Liver (tissue), 9 donors: ENCODE data around the gene C16orf78. TPM values are rescaled to one million over a fixed set of nuclear protein-coding genes. Genes with fewer than 3 reads are reported as not detected.

Experiments
- DNase-seq: peaks from one replicate; pipeline ENCODE4 v3.0.0-alpha.2; 2017; ENCODE audit warnings: low spot score
- H3K27ac ChIP-seq, 2 donors: one replicate each; pipeline ENCODE4 v1.7.0; 2013; ENCODE audit warnings: inconsistent platforms in 2 of 2, low read length in 2 of 2, control low read depth in 1 of 2, low read depth in 1 of 2, mild to moderate bottlenecking in 1 of 2
- H3K27me3 ChIP-seq, 4 donors: one replicate each; pipeline versions ENCODE4 v1.6.1 to v1.7.0; 2013; ENCODE audit warnings: low read length in 3 of 4, inconsistent platforms in 1 of 4, mild to moderate bottlenecking in 1 of 4, moderate library complexity in 1 of 4; ENCODE audit not compliant: control insufficient read depth in 4 of 4, insufficient read depth in 4 of 4
- H3K36me3 ChIP-seq, 4 donors: one replicate each; pipeline versions ENCODE4 v1.6.1 to v1.7.0; 2013; ENCODE audit warnings: low read length in 3 of 4, mild to moderate bottlenecking in 3 of 4, low read depth in 1 of 4, moderate library complexity in 1 of 4; ENCODE audit not compliant: control insufficient read depth in 4 of 4, insufficient read depth in 3 of 4
- H3K4me1 ChIP-seq, 4 donors: one replicate each; pipeline versions ENCODE4 v1.6.1 to v1.7.0; 2013; ENCODE audit warnings: low read length in 3 of 4, mild to moderate bottlenecking in 3 of 4, moderate library complexity in 1 of 4; ENCODE audit not compliant: control insufficient read depth in 4 of 4, insufficient read depth in 4 of 4
- H3K4me3 ChIP-seq, 3 donors: one replicate each; pipeline versions ENCODE4 v1.6.1 to v1.7.0; 2013; ENCODE audit warnings: low read length in 3 of 3, control low read depth in 1 of 3, low read depth in 1 of 3, mild to moderate bottlenecking in 1 of 3
- H3K9ac ChIP-seq, 2 donors: one replicate each; pipeline ENCODE4 v1.7.0; 2013; ENCODE audit warnings: low read length in 2 of 2, mild to moderate bottlenecking in 2 of 2, moderate library complexity in 2 of 2, control low read depth in 1 of 2, low read depth in 1 of 2
- H3K9me3 ChIP-seq, 4 donors: one replicate each; pipeline versions ENCODE4 v1.6.1 to v1.7.0; 2013; ENCODE audit warnings: low read length in 3 of 4; ENCODE audit not compliant: control insufficient read depth in 4 of 4
- EGR1 ChIP-seq, 2 donors: IDR thresholded peaks; 2 replicates each; pipeline ENCODE4 v1.6.1; 2016 to 2018; ENCODE audit warnings: antibody characterized with exemption in 2 of 2, low read depth in 2 of 2
- FOXA1 ChIP-seq: IDR thresholded peaks from 2 replicates; pipeline ENCODE4 v1.6.1; 2016; ENCODE audit warnings: antibody characterized with exemption
- FOXA2 ChIP-seq: IDR thresholded peaks from 2 replicates; pipeline ENCODE4 v1.6.1; 2016; ENCODE audit warnings: antibody characterized with exemption
- GABPA ChIP-seq, 2 donors: IDR thresholded peaks in 1 of 2; conservative IDR thresholded peaks in 1 of 2; 2 replicates each; pipeline ENCODE4 v1.6.1; 2016; ENCODE audit warnings: antibody characterized with exemption in 2 of 2, mild to moderate bottlenecking in 1 of 2, moderate library complexity in 1 of 2
- HNF4A ChIP-seq, 2 donors: conservative IDR thresholded peaks; 2 replicates each; pipeline ENCODE4 v1.6.1; 2016; ENCODE audit warnings: antibody characterized with exemption in 2 of 2, mild to moderate bottlenecking in 2 of 2
- HNF4G ChIP-seq: IDR thresholded peaks from 2 replicates; pipeline ENCODE4 v1.6.1; 2016; ENCODE audit warnings: antibody characterized with exemption
- JUND ChIP-seq, 2 donors: IDR thresholded peaks; 2 replicates each; pipeline ENCODE4 v1.6.1; 2016; ENCODE audit warnings: antibody characterized with exemption in 2 of 2
- NR2F2 ChIP-seq: IDR thresholded peaks from 2 replicates; pipeline ENCODE4 v1.6.1; 2016; ENCODE audit warnings: antibody characterized with exemption
- RAD21 ChIP-seq, 2 donors: IDR thresholded peaks; 2 replicates each; pipeline ENCODE4 v1.6.1; 2016; ENCODE audit warnings: antibody characterized with exemption in 2 of 2, mild to moderate bottlenecking in 2 of 2
- RXRA ChIP-seq, 2 donors: IDR thresholded peaks; 2 replicates each; pipeline ENCODE4 v1.6.1; 2017 to 2018; ENCODE audit warnings: antibody characterized with exemption in 2 of 2, mild to moderate bottlenecking in 1 of 2
- SP1 ChIP-seq: IDR thresholded peaks from 2 replicates; pipeline ENCODE4 v1.6.1; 2018; ENCODE audit warnings: antibody characterized with exemption, mild to moderate bottlenecking
- TAF1 ChIP-seq: conservative IDR thresholded peaks from 2 replicates; pipeline ENCODE4 v1.6.1; 2016; ENCODE audit warnings: antibody characterized with exemption, mild to moderate bottlenecking
- YY1 ChIP-seq: IDR thresholded peaks from 2 replicates; pipeline ENCODE4 v1.6.1; 2016; ENCODE audit warnings: antibody characterized with exemption, mild to moderate bottlenecking
- WGBS: extraction: QIAGEN DNeasy Blood & Tissue Kit; methylation state at CpG from one replicate; pipeline ENCODE4 v1.1.7; 2013; 5-methylcytosine and 5-hydroxymethylcytosine counted together
- polyA plus RNA-seq, 2 donors: library from polyadenylated mRNA; stranded (reverse) in 1 of 2; unstranded in 1 of 2; fragments of 200-250 nt in 1 of 2; fragments of >200 nt in 1 of 2; fragmentation: Nextera tagmentation in 1 of 2; extraction: Ambion mirVana in 1 of 2; gene quantifications; one replicate each; pipeline versions ENCODE4 v1.2.1 to v1.2.3, GENCODE V29; 2013 to 2015
- total RNA-seq, 2 donors: library from RNA; depleted of rRNA; stranded (reverse); fragments of >200 nt; gene quantifications; one replicate each; pipeline ENCODE4 v1.2.3, GENCODE V29; 2014
- TF ChIP-seq, protein P1 (sequence below): fragments of 150-350 bp; IDR thresholded peaks from 2 replicates; pipeline ENCODE4 v1.5.1; 2017; ENCODE audit warnings: improper control_type of control experiment, low read depth, low read length; ENCODE audit not compliant: missing input control
- TF ChIP-seq, protein P2 (sequence below): IDR thresholded peaks from 2 replicates; pipeline ENCODE4 v1.6.1; 2016; ENCODE audit warnings: antibody characterized with exemption, mild to moderate bottlenecking
- TF ChIP-seq, protein P3 (sequence below): IDR thresholded peaks from 2 replicates; pipeline ENCODE4 v1.6.1; 2016; ENCODE audit warnings: antibody characterized with exemption
- TF ChIP-seq, protein P4 (sequence below): IDR thresholded peaks from 2 replicates; pipeline ENCODE4 v1.6.1; 2016; ENCODE audit warnings: antibody characterized with exemption
- TF ChIP-seq, protein P5 (sequence below): IDR thresholded peaks from 2 replicates; pipeline ENCODE4 v1.6.1; 2016; ENCODE audit warnings: antibody characterized with exemption
- donor health status: healthy.
- donor health status: healthy.
- donor health status: healthy.
- donor health status: healthy.
- donor health status: healthy.

Gene C16orf78, protein sequence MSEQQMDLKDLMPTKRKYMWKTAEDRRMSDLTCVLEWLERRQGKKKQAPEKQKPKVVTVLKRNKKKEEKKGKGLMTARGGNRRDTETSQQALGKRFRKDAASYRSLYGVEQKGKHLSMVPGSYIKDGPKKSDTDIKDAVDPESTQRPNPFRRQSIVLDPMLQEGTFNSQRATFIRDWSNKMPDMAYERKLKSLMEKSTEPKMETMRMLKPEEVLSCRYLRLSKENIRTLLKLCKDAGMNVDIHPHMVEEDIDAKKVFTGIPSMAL
- not detected for total RNA-seq
- polyA plus RNA-seq, result not detected

DNA sequence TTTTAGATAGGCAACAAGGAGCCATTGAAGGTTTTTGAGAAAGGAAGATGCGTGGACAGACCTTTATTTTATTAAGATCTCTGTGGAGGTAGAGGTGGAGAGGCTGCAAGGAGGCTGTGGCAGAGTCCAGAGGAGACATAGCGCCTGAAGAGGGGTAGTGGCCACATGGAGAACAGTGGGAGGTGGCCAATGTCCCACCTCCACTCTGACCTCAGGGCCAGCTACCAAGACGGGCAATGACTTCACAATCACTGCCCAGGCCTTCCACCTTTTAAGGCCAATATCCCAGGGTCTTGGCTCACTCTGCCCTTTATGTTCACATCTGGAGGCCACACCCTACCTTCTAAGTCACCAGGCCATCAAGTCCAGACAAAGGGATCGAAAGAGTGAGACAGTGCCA, at the start of gene C16orf78:
C16orf78 (plus strand) TSS at position 301 of the 400 bp plus-strand sequence. CDS start 136 bp downstream, outside the sequence.
- H3K9me3 ChIP-seq, result no peaks in the 10 kb centered on the region
- no peaks in the 10 kb centered on the region for H3K36me3 ChIP-seq
- no peak within 1 kb of the TSS for H3K9ac ChIP-seq
- DNase-seq, result no peak
- no peak within 1 kb of the TSS for H3K4me3 ChIP-seq
- 87% methylated on average over 4 of the region's 4 CpGs for WGBS
- H3K27me3 ChIP-seq, result no peaks in the 10 kb centered on the region
- no peak within 1 kb of the TSS for H3K27ac ChIP-seq
- TF ChIP-seq, protein P1, sequence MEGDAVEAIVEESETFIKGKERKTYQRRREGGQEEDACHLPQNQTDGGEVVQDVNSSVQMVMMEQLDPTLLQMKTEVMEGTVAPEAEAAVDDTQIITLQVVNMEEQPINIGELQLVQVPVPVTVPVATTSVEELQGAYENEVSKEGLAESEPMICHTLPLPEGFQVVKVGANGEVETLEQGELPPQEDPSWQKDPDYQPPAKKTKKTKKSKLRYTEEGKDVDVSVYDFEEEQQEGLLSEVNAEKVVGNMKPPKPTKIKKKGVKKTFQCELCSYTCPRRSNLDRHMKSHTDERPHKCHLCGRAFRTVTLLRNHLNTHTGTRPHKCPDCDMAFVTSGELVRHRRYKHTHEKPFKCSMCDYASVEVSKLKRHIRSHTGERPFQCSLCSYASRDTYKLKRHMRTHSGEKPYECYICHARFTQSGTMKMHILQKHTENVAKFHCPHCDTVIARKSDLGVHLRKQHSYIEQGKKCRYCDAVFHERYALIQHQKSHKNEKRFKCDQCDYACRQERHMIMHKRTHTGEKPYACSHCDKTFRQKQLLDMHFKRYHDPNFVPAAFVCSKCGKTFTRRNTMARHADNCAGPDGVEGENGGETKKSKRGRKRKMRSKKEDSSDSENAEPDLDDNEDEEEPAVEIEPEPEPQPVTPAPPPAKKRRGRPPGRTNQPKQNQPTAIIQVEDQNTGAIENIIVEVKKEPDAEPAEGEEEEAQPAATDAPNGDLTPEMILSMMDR, result no peak
- TF ChIP-seq YY1 (no peak), SP1 (no peak), JUND (IDR thresholded peaks at IDR 0.05) (no peak), RXRA (IDR thresholded peaks at IDR 0.05) (no peak), HNF4A (conservative IDR thresholded peaks at IDR 0.05) (no peak), GABPA (IDR thresholded peaks at IDR 0.05 in 1 of 2, conservative IDR thresholded peaks at IDR 0.05 in 1 of 2) (no peak), RAD21 (IDR thresholded peaks at IDR 0.05) (no peak), FOXA2 (no peak), TAF1 (no peak), EGR1 (IDR thresholded peaks at IDR 0.05; ENCODE audit: low read depth in 2 of 2) (no peak), HNF4G (no peak), NR2F2 (no peak), FOXA1 (no peak)
- TF ChIP-seq, protein P2, sequence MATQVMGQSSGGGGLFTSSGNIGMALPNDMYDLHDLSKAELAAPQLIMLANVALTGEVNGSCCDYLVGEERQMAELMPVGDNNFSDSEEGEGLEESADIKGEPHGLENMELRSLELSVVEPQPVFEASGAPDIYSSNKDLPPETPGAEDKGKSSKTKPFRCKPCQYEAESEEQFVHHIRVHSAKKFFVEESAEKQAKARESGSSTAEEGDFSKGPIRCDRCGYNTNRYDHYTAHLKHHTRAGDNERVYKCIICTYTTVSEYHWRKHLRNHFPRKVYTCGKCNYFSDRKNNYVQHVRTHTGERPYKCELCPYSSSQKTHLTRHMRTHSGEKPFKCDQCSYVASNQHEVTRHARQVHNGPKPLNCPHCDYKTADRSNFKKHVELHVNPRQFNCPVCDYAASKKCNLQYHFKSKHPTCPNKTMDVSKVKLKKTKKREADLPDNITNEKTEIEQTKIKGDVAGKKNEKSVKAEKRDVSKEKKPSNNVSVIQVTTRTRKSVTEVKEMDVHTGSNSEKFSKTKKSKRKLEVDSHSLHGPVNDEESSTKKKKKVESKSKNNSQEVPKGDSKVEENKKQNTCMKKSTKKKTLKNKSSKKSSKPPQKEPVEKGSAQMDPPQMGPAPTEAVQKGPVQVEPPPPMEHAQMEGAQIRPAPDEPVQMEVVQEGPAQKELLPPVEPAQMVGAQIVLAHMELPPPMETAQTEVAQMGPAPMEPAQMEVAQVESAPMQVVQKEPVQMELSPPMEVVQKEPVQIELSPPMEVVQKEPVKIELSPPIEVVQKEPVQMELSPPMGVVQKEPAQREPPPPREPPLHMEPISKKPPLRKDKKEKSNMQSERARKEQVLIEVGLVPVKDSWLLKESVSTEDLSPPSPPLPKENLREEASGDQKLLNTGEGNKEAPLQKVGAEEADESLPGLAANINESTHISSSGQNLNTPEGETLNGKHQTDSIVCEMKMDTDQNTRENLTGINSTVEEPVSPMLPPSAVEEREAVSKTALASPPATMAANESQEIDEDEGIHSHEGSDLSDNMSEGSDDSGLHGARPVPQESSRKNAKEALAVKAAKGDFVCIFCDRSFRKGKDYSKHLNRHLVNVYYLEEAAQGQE, result no peak
- TF ChIP-seq, protein P3, sequence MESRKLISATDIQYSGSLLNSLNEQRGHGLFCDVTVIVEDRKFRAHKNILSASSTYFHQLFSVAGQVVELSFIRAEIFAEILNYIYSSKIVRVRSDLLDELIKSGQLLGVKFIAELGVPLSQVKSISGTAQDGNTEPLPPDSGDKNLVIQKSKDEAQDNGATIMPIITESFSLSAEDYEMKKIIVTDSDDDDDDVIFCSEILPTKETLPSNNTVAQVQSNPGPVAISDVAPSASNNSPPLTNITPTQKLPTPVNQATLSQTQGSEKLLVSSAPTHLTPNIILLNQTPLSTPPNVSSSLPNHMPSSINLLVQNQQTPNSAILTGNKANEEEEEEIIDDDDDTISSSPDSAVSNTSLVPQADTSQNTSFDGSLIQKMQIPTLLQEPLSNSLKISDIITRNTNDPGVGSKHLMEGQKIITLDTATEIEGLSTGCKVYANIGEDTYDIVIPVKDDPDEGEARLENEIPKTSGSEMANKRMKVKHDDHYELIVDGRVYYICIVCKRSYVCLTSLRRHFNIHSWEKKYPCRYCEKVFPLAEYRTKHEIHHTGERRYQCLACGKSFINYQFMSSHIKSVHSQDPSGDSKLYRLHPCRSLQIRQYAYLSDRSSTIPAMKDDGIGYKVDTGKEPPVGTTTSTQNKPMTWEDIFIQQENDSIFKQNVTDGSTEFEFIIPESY, result no peak
- TF ChIP-seq, protein P4, sequence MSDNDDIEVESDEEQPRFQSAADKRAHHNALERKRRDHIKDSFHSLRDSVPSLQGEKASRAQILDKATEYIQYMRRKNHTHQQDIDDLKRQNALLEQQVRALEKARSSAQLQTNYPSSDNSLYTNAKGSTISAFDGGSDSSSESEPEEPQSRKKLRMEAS, result no peak
- TF ChIP-seq, protein P5, sequence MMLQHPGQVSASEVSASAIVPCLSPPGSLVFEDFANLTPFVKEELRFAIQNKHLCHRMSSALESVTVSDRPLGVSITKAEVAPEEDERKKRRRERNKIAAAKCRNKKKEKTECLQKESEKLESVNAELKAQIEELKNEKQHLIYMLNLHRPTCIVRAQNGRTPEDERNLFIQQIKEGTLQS, result no peak
- H3K4me1 ChIP-seq, result no peaks in the 10 kb centered on the region
